Measurements from ENCODE around the gene PRKN.

PRKN gene

DNA sequence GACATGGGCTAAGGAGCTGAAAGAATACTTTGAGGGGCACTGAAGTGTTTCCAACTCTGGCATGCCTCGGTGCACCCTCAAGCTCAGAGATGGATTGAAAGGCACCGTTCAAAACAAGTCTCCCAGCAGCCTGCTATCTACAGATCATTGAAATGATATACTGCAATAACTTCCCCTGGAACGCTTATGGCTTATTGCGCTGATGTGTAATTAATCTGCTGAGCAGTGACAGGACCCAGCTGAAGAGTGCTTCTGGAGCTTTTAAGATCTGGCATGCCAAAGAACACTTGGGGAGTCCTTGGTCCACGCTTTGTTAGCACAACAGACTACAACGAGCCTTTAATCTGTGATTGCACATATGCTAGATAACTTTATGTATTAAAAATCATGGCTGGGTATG, 708.2 kb downstream of the PRKN start:
- DNase-seq = no peak

DNA sequence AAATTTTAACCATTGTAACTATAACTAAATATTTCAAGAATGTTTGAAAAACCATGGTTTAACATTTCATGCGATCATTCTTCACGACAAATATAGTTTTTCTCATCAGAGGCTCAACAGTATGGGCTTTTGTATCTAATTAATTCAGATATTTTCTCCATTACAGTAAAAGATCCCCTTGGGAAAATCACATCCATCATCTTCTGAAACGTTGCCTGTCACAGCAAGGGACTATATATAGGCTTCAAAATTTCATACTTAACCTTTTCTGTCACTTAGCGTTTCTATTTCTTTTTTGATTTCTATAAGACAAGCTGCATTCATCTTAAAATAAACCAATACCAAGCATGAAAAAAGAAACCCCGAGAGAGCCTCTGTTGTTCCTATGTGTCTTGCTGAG, 710.0 kb downstream of the PRKN start:
- DNase-seq = no peak

DNA sequence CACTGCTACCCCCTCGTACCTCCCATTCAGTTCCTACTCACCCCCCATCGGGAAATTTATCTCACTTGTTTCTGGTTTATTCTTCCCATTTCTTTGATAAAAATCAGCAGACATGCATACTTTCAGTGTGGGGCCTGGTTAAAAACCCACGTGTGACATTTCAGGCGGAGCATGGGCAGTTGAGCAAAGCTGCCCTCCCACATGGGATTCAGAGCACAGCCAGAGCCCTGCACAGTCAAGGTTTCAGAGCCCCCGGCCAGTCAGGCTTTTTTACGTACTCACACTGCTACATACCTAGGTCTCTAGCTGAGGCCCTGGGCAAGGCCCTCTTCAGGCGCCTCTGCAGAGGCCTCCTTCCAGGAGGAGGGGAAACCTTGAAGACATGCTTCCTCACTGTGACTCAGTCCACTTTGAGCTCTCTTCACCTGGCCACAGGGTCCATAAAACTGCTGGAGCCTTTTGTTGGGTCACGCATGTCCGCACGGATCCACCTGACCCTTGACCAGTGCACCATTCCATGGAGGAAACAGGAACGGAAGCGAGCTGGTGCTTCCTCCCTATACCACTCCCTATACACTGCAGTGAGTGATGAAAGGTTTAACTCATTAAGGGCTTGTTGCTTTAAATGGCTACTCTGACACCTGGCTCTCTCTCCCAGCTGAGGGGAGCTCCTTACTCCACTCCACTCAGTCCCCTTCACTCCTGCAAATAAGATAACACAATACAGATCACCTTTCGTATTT, 713.3 kb downstream of the PRKN start:
- no peak for DNase-seq

DNA sequence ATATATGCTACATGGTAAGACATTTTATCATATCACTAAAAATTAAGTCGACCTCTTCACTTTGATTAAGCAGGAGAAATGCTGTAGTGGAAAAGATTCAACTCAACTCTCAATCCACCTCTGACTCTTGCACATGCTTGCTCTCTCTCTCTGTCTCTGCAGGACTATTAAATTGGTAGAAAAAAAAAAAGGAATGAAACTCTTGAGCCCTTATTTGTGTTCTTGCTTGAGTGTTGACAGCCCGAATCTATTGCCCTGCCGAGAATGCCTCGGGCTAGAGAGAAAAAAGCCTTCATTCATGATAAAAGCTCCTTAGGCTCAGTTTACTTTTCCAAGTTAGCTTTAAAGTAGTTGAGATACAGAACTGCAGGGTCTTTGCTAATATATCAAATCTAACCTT, 722.2 kb downstream of the PRKN start:
- no peak for DNase-seq

DNA sequence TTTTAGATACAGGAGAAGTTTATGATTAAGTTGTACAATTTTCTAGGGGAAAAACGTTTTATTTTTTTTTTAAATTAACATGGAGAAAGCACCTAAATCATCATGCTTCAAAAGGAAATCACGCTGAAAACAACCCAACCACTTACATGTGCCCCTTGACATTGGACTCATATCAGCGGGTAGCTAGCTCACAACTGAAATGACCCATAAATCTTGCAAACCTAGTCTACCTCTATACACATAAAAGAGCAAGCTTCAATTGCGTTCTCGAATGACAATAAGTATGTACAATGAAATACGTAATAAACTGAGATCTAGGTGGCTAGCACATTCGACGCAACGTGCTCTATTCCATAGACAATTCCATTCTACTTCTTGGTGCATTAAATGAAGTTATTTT, 730.8 kb downstream of the PRKN start:
- no peak for DNase-seq

DNA sequence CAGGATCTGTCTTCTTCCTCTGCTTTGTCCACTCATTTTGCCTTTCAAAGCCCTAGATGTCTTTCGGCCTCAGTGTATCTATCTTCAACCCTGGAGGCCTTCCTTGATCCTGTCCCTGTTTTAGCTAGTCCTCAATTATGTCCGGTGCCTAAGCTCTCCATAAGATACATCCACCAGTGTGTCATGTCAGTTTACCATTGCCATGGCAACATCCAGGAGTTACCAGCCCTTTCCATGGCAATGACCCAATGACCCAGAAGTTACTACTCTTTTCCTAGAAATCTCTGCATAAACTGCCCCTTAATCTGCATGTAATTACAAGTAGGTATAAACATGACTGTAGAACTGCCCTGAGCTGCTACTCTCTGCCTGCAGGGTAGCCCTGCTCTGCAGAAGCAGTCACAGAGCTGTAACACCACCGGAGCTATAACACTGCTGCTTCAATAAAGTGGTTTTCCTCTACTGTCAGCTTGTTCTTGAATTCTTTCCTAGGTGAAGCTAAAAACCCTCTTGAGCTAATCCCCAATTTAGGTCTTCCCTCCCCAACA, 741.6 kb downstream of the PRKN start:
- DNase-seq = no peak

DNA sequence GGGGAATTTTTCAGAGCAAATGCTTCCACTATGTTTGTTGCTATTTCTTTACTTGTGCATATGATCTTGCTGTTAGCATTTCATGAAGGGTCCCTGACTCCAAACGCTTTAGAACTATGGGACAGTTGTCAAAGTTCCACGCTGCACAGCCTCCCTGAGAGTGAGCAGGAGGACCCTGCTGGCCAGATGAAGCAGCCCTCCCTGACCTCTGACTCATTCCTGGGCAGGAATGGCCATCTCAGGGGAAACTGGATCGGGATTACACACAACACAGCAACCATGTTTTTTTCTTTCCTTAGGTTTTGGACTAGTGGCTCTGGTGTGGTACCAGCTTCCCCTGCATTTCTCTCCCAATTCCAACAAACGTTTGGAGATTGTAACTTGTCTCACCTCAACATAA, 742.9 kb downstream of the PRKN start:
- DNase-seq = no peak

DNA sequence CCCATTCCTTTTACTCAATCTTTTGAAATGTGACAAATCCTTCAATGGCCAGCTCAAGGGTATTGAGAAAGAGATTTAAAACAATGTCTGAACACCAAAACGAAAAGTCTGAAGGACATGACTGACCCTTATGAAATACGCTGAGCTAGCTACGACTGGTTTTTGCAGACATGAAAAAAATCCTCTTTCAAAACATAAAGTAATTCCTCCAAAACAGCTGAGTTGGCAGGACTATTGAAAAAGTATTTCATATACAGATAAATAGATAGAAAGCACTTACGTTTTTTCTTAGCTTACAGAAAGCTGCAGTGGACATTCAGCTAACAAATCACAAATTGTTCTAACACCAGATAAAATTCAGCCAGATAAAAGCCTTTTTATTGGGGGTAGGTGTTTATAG, 751.0 kb downstream of the PRKN start:
- no peak for DNase-seq

DNA sequence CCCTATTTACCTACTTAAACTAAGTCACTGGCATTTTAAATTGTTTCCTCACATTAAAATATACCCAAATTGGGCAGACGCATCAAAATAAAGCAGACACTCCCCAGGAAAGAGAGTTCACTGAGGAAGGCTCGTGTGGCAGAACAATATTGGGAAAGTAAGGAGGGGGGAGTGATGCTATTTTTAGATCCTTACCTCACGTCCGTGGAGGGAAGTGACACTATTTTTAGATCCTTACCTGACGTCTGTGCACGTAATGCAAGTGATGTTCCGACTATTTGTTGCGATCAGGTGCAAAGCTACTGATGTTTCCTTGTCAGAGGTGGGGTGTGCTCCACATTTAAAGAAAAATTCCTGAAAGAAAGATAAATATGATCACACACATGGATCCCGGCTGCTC, 754.5 kb downstream of the PRKN start:
- no peak for DNase-seq

DNA sequence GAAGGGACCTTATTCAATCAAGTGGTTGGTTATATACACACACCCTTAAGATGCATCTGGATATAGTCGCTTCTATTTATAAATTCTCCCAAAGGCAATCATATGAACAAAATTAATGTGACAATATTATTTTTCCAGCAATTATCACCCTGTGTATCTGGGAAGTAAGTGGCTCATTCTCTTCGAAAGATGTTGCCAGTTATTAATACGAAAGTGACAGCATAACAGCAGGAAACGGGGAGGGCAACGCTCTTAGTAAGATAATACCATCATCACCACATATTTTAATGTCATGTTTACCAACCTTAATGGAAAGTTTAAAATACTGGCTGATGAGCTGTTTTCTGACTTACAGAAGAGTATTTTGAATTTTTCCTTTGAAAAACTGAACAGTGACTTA, 756.5 kb downstream of the PRKN start:
- no peak for DNase-seq

DNA sequence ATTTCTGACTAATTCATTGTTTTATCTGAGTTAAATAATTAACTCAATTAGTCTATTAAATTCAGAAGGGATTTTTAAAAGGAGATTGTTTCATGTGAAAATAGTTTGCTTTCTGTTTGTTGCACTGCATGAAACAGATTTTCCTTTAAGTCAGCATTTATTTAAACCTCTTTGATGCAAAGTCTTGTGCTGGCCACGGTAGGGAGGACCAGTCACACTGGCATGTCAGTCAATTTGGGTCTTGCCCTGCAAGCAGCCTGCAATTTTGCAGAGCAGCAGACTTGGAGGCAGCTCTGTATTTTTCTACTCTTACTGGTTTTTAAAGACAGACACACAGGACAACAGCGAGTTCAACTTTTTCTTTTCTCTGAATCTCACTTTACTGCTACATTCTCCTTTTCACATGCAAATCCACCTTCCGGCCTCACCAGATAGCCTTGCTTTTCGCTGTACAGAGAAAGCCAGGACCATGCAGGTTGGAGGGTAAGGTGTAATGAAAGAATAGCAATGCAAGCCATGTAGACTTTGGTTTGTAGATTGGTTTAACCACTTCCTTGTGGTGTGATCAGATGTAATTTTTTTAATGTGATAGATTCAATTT, 763.8 kb downstream of the PRKN start:
- DNase-seq = no peak

DNA sequence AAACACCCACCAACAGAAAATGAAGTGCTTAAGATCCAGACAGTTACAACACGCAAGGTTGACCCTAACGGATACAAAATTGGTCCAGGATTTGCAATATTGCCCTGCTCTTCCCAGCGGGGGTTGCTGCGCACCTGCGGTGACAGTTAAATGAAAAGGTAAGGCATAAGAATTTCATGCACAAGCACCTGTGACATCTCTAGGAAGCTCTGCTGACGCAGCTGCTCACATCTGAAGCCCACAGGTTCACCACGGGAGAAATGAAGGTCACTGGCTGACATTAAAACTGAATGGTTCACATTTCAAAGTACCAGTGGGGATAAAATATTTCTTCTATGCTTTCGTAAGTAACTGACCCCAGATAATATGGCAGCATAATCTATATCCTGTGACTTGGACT, 764.4 kb downstream of the PRKN start:
- no peak for DNase-seq

DNA sequence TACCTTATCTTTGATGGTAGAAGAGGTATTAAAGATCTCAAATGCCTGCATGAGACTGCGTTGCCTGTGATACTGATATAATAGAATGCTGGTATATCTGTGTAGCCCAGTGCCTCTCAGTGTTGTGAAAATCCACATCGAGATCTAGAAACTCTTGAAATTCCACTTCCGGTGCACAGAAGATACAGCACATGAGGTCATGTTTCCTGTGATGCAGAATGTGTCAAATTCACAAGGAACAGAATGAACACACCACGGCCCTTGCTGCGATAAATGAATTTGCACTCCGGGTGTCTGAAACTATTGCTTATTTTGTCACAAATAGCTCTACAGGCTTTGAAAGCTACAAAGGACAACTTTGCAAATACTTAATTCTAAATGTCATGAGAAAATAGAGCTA, 765.8 kb downstream of the PRKN start:
- no peak for DNase-seq

DNA sequence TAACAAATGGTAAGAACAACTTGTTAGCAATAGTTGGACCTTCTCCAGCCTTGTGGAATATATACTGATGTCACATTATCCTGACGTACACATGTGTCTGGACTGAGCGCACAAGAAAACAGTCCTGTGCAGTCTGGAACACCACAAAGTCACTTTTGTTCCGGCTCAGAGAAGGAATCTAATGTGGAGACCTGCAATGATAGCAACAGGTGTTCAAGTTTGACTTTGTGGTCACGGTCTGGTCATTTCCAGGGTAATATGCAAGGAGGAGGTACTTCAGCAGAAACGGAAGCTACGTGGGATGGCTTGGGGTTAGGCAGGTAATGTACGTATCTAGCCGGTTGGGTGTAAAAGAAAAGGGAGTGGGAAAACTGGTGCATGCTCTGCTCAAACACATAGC, 766.5 kb downstream of the PRKN start:
- no peak for DNase-seq

DNA sequence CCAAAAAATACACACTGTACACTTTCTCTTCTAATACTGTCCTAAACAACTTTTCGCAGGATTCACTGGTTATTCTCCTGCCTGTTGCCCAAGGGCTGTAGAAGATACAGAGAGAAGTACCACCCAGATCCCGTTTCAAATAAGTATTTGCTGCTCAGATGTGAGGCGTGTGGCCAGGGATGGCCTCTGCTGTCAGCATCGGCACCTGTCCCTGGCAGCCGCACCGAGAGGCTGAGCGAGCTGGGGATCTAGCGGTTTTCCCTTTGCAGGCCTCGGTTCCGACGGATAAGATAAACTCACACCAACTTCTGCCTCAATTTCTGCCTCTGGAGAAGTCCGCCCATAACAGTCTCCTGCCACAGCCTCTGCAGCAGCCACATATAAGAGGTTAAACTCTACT, 768.5 kb downstream of the PRKN start:
- no peak for DNase-seq

DNA sequence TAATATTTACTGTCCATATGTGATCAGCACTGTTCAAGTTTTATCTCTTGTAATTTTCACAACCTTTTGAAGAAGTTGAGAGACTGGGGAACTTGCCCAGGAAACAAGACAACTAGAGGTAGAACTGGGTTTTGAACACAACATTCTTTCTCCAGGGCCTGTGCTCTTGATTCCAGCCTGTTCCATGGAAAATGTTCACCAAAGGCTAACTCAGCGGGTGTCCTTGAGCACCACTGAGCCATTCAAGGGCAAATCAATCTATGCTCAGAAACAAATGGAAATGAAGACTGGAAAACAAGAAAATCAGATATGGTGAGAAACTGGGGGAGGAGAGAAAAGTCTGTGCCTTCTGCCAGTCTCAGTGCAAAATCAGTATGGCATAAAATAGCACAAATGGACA, 771.5 kb downstream of the PRKN start:
- DNase-seq = no peak

DNA sequence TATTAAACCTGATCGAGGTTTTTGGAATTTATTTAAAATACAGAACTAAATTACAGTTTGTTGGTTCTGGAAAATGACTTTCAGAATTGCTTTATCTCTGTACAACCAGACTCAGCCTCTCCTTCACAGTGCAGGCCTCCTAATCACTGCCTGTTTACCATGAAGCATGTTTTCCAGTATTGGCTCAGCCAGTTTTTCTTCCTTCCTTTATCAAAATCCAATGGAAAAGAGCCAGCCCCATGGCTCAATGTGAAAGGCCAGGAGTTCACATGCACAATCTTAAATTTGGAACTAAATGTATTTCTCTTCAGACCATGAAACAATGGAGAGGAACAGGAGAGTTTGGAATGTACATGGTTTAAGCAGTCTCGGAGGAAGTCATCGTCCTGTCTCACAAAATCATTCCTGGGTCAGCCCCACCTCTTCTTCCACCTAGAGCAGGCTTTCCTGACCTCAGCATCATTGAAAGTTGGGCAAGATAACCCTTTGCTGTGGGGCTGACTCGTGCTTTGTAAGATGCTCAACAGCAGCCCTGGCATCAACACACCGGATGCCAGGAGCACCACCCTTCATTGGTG, 772.8 kb downstream of the PRKN start:
- no peak for DNase-seq

DNA sequence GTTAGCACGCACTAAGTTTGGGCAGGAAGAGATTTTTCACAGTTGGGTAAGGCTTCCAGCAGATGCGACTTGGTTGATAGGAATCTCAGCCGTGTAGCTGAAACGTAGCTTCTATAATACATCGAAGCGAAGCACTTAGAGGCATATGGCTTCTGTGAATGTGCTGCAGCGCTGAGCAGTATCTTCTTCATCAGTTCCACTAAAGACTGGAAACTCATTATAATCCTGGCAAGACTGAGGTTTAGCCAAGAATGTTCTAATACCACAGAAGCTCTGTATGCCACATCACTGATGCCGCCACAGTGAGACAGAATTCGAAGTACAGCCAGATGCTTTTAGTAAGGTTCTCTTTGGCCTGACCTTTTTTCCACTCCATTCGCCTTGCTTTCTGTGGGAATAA, 773.5 kb downstream of the PRKN start:
- no peak for DNase-seq

DNA sequence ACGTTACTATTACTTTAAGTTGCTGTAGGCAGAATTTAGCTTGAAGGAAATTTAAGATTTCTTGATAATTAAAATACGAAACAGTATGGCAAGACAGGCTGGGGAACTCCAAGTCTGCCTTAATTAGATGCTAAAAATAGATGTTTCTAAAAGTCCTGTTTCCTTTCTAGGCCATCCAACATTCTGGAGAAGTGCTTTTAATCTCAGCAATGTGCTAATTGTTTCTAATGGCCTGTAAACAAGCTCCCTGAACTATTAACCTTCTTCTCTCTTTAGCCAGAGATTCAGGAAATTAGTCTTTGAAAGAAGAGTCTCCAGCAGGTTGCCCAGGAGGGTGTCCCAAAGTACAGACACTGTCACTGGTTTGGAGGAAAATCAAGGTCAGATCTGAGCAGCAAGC, 776.4 kb downstream of the PRKN start:
- no peak for DNase-seq

DNA sequence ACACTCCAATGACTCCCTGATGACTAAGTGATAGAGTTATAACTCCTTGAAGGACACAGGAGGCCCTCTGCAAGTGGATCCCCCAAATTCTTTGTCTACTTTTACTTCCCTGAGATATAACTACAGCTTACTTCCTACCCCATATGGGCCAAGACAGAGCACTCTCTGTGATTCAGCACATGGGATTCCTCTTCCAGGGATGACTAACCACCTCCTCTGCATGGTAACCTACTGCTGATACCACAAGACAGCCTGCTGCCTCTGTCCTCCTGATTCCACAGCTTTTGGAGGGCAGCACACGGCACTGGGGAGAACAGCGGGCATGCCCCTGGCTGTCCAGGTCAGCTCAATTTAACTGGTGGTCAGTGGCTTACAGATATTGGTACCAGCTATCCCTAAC, 778.0 kb downstream of the PRKN start:
- no peak for DNase-seq

DNA sequence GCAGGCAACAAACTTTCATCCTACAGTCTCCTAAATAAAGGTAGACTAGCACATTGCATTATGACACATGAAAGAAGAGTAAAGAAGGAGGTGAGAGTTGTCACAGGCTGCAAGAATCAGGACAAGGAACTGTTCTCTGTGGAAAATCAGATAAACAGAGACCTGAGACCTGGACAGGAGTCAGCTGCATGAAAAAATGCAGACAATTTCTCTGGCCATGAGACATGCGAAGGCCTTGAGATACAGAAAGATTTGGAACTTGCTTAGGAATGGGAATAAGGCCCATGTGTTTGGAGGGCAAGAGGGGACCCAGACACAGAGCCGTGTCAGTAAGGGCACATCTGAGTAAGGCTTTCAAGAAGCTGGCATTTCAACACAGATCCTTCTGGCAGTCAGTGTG, 779.1 kb downstream of the PRKN start:
- DNase-seq = no peak

DNA sequence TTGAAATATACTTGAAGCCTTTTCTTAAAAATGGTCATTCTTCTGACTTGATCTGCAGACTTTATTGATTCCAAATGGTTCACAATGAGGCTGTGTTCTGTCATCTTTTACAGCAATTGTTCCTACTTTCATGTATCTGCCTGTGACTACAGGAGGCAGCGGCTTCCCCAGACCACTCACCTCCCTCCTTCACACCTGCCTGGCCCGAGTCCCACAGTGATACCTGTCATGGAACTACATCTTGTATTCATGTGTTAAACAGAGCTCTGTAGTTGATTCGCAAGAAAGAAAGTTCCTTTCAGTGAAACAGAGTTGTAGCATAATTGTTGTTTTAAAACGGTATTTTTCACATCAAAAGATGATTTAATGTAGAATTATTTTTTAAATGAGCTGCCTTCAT, 780.2 kb downstream of the PRKN start:
- no peak for DNase-seq

DNA sequence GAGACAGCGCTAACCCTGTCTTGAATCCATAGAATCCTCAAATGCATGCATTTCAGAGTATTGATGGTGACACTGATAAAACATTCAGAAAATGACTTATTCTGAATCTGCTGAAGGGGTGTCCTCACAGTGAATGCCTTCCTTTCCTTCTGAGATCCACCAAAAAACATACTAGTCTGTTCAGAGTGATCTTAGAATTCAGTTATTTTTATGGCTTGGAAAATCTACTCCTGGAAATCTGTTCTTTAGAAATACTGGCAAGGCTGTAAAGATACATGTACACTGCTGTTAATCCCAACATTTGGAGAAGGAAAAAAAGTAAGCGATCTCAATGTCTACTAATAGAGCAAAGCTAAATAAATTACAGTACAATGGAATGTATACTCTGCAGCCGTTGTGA, 781.1 kb downstream of the PRKN start:
- DNase-seq = no peak

DNA sequence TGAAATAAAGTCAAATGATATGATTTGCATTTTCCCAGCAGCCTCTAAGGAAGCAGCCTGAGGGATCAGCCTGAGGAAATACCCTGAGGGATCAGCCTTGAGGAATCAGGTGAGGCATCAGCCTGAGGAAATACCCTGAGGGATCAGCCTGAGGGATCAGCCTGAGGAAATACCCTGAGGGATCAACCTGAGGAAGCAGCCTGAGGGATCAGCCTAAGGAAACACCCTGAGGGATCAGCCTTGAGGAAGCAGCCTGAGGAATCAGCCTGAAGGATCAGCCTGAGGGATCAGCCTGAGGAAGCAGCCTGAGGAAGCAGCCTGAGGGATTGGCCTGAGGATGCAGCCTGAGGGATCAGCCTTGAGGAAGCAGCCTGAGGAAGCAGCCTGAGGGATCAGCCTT, 784.0 kb downstream of the PRKN start:
- no peak for DNase-seq

DNA sequence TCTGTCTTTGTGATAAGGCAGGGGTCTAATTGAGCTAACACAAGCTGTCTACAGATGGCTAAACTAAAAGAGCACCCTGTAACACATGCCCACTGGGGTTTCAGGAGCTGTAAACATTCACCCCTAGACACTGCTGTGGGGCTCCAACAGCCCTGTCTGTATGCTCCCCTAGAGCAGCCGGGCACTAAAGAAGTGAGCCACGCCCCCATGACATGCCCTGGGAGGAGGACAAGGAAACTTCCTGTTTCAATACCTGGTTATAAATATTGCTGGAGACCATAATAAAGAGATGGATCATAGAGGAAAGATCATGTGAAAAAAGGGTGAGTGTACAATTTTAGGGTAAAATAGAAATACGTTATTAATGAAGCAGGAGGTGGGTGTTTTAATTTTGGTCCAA, 786.0 kb downstream of the PRKN start:
- DNase-seq = no peak
